Activated naive CD8-positive, alpha-beta T cell treated with anti-CD3 and anti-CD28 coated beads, Interleukin-2, amount 50 U/mL, for 24 hours (primary cell): Measurements from ENCODE around the gene CFAP20DC.
"Not testable (repeated sequence)": the region's sequence is repeated elsewhere in the genome, so short reads cannot be mapped to it uniquely, and the experiment has no call there.

Experiments used
- ATAC-seq: fragments of 150-1000 bp; cut with Tn5 transposase; one replicate; pipeline ENCODE4 v1.10.0; 2021
- DNase-seq: peaks from one replicate; pipeline ENCODE4 v3.0.0; 2021
- H3K27ac Mint-ChIP-seq: one replicate; pipeline ENCODE4 v1.8.0; 2021; ENCODE audit warnings: mild to moderate bottlenecking, mixed read lengths
- H3K27me3 Mint-ChIP-seq: one replicate; pipeline ENCODE4 v1.8.0; 2021; ENCODE audit warnings: mixed read lengths
- H3K36me3 Mint-ChIP-seq: one replicate; pipeline ENCODE4 v1.8.0; 2021; ENCODE audit warnings: low read depth, mixed read lengths
- H3K4me1 Mint-ChIP-seq: one replicate; pipeline ENCODE4 v1.8.0; 2021; ENCODE audit warnings: mixed read lengths
- H3K4me3 Mint-ChIP-seq: one replicate; pipeline ENCODE4 v1.8.0; 2021; ENCODE audit warnings: mild to moderate bottlenecking, moderate library complexity, mixed read lengths
- H3K9me3 Mint-ChIP-seq: one replicate; pipeline ENCODE4 v1.8.0; 2021; ENCODE audit warnings: mixed read lengths

Gene CFAP20DC

DNA sequence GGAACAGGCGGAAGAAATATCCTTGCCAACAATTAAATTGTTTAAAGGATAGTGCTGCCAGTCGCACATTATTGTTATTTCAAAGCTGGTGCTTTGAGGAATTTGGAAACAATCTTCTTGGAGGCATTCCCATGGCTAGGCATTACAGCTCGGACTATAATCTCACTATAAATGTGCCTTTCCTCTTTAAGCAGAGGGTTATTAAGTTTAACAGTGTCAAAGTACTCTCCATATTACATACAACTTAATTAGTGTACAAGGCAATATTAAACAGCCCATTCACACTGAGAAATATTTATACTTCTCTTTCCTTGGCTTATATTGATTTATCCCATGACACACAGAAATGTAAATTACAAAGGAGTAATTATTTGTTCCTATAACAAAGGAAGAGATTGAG, 329.3 kb downstream of the CFAP20DC start:
- ATAC-seq: no peak
- H3K9me3 Mint-ChIP-seq: no peaks in the 10 kb centered on the region
- no peak overlapping the region for H3K27ac Mint-ChIP-seq
- H3K4me1 Mint-ChIP-seq: no peaks in the 10 kb centered on the region
- no peaks in the 10 kb centered on the region for H3K27me3 Mint-ChIP-seq
- H3K4me3 Mint-ChIP-seq: no peak overlapping the region
- no peak for DNase-seq
- H3K36me3 Mint-ChIP-seq: no peaks in the 10 kb centered on the region

DNA sequence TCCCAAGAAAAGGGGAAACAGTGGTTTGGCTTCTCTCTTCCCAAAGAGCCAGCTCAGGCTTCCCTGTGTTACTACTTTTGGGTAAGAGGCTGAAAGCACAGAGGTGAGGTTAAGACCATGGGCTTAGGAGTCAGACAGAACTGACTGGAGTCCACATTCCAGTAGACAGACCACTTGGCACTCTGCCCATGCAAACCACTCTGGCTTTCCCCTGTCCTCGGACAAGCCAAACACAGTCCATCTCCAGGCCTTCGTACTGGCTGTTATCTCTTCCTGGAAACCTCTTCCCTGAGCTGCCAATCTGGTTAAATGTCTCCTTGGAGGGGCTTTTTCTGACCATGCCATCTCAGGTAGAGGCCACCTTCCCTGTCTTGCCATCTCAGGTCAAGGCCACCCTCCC, 330.1 kb downstream of the CFAP20DC start:
- H3K4me1 Mint-ChIP-seq: no peaks in the 10 kb centered on the region
- H3K4me3 Mint-ChIP-seq: no peak overlapping the region
- H3K9me3 Mint-ChIP-seq: no peaks in the 10 kb centered on the region
- ATAC-seq (no peak), DNase-seq (no peak)
- H3K27ac Mint-ChIP-seq: no peak overlapping the region
- no peaks in the 10 kb centered on the region for H3K27me3 Mint-ChIP-seq
- H3K36me3 Mint-ChIP-seq: no peaks in the 10 kb centered on the region

DNA sequence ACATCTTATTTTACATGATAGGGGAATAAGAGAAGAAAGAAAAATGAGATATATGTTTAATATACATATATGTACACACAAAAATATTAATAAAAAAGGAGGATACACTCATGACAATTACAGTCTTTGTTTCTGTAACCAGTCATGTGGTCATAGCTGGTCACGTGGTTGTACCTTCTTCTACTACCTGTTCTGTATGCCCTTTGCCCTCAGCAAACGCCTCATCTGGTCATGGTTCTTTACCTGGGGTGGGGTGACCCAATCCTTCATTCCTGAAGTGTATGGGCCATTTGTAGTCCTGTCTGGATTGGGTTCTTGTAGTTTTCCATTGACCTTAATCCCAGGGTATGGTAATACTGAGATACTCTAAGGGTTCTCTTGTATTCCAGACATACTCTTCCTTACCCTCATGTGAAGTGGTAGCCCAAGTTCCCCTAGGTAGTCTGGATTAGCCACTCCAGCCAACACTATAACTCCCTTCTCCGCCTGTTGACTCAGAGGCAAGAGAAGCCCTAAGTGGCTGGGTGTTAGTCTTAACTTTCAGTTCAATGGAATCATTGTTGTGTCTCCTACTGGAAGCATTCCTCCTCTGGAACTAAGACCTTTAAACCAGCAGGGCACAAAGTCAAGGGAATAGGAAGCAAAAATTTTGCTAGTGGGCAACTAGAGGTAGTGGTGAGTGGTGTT, 336.0 kb downstream of the CFAP20DC start:
- Mint-ChIP-seq H3K4me1 (no peaks in the 10 kb centered on the region), H3K4me3 (no peak overlapping the region), H3K9me3 (no peaks in the 10 kb centered on the region), H3K27ac (no peak overlapping the region), H3K27me3 (no peaks in the 10 kb centered on the region), H3K36me3 (no peaks in the 10 kb centered on the region)
- DNase-seq (no peak), ATAC-seq (no peak)

DNA sequence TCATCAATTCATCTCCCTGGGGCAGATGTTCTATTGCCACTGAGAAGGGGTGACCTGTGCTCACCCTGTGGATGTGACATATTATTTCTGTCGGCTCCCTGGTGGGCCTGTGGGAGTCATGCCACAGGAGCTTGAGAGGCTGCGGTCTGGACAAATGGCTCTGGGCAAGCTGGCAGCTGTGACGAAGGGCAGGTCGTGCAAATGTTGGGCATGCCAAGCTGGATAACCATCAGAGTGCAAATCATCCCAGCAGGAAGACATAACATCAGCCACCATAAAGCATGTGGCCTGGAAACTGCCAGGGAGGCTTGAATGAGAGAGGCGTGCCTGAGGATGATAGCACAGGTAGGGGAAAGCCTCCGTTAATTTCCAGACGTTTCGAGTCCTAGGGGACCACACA, 338.0 kb downstream of the CFAP20DC start:
- no peak for DNase-seq
- Mint-ChIP-seq H3K4me3 (no peak overlapping the region), H3K27me3 (no peaks in the 10 kb centered on the region), H3K4me1 (no peaks in the 10 kb centered on the region), H3K9me3 (no peaks in the 10 kb centered on the region), H3K27ac (no peak overlapping the region), H3K36me3 (no peaks in the 10 kb centered on the region)
- no peak for ATAC-seq

DNA sequence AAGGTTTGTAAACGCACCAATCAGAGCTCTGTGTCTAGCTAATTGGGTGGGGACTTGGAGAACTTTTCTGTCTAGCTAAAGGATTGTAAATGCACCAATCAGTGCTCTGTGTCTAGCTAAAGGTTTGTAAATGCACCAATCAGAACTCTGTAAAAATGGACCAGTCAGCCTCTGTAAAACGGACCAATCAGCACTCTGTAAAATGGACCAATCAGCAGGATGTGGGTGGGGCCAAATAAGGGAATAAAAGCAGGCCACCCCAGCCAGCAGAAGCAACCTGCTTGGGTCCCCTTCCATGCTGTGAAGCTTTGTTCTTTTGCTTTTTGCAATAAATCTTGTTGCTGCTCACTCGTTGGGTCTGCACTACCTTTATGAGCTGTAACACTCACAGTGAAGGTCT, 340.8 kb downstream of the CFAP20DC start:
- H3K36me3 Mint-ChIP-seq, H3K27ac Mint-ChIP-seq, ATAC-seq, H3K9me3 Mint-ChIP-seq, DNase-seq, H3K4me3 Mint-ChIP-seq, H3K4me1 Mint-ChIP-seq, H3K27me3 Mint-ChIP-seq: not testable (repeated sequence)

DNA sequence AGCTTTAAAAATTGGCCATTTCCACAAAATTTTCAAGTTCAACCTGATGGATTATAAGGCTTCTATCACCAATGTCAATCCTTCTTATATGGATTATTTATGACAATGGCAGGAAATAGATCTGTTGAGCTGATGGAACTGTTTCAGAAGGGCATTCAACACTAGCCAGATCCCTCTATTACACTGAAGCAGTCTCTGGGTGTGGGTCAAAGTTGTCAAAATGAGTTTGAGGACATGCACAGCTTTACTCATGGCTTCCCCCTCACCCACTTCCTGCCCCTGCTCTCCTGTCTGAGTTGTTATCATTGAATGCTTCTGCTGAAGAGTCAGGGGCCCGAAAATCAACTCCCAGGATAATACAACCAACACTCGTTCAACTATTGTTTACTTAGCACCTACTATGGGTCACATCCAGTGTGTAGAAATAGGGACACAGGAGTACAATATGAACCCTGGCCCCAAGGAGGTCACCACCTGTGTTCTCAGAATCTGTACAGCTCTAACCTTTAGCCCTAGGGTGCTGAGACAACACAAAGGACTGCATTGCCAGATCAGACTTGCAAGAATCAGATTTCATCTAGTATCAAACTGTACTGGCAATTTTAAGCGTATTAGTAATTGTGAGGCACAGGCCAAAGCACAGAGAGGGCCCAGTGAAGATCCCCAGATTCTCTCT, 341.6 kb downstream of the CFAP20DC start:
- ATAC-seq (no peak), DNase-seq (no peak)
- Mint-ChIP-seq H3K4me3 (no peak overlapping the region), H3K27me3 (no peaks in the 10 kb centered on the region), H3K4me1 (no peaks in the 10 kb centered on the region), H3K27ac (no peak overlapping the region), H3K9me3 (no peaks in the 10 kb centered on the region), H3K36me3 (no peaks in the 10 kb centered on the region)

DNA sequence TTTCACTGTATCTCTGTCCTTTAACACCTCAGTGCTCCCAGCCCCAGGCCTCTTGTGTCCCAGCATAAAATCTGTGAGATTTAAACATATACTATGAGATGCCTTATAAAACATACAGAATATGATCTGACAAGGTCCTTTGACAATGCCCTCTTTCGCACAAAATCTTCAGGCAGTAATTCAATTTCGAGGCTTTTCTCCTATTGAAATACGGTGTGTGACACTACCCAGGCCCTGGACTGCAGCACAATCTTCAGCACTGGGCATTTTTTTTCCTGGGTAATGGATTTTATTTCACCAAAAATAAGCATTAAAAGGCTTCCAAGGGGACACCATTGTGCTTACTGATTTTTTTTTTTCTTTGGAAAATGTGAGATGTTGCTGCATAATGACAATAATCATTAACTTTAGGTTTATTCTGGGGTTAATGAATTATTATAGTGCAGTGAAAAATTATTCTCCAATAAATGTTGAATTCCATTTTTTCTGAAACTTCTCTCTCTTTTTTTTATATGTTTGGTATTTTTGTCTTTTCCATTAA, 342.4 kb downstream of the CFAP20DC start:
- Mint-ChIP-seq H3K4me1 (no peaks in the 10 kb centered on the region), H3K9me3 (no peaks in the 10 kb centered on the region), H3K4me3 (no peak overlapping the region), H3K27me3 (no peaks in the 10 kb centered on the region), H3K27ac (no peak overlapping the region), H3K36me3 (no peaks in the 10 kb centered on the region)
- DNase-seq: no peak
- ATAC-seq: no peak

DNA sequence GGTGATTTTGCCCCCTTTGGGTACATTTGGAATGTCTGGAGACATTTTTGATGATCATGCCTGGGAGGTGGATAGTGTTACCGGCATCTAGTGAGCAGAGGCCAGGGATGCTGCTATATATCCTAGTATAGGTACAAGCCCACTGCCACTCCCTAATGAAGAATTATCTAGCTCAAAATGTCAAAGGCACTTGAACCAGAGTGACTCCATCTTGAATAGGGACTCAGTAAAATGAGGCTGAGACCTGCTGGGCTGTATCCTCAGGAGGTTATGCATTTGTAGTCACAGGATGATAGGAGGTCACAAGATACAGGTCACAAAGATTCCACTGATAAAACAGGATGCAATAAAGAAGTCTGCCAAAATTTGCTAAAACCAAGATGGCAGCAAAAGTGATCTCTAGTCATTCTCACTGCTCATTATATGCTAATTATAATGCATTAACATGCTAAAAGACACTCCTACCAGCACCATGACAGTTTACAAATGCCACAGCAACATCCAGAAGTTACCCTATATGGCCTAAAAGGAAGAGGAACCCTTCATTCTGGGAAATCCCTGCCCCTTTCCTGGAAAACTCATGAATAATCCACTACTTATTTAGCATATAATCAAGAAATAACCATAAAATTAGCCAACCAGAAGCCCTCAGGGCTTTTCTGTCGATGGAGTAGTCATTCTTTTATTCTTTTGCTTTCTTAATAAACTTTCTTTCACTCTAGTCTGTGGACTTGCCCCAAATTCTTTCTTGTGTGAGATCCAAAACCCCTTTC, 343.2 kb downstream of the CFAP20DC start:
- Mint-ChIP-seq H3K4me3 (no peak overlapping the region), H3K9me3 (no peaks in the 10 kb centered on the region), H3K36me3 (no peaks in the 10 kb centered on the region), H3K27ac (no peak overlapping the region), H3K27me3 (no peaks in the 10 kb centered on the region), H3K4me1 (no peaks in the 10 kb centered on the region)
- no peak for ATAC-seq
- DNase-seq: no peak

DNA sequence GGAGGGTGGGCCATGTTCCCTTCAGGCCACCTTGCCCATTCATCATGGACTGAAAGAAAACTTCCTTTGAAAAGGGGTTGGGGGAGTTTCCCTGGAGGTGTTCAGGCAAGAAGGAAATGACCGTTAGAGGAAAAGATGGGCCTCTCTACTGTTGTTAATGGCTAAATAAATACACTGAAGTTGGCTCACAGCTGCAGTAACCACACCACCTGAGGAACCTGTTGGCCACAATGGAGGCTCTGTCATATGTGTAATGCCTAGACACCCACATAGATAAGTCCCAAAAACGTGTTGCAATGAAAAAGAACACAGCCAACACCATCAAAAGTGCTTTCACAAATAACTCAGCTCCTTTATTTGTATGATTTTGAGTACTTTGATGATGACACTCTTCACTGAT, 345.1 kb downstream of the CFAP20DC start:
- Mint-ChIP-seq H3K27ac (no peak overlapping the region), H3K4me3 (no peak overlapping the region), H3K9me3 (no peaks in the 10 kb centered on the region), H3K4me1 (no peaks in the 10 kb centered on the region), H3K36me3 (no peaks in the 10 kb centered on the region), H3K27me3 (peaks cover 2% of the 10 kb centered on the region)
- ATAC-seq (no peak), DNase-seq (no peak)

DNA sequence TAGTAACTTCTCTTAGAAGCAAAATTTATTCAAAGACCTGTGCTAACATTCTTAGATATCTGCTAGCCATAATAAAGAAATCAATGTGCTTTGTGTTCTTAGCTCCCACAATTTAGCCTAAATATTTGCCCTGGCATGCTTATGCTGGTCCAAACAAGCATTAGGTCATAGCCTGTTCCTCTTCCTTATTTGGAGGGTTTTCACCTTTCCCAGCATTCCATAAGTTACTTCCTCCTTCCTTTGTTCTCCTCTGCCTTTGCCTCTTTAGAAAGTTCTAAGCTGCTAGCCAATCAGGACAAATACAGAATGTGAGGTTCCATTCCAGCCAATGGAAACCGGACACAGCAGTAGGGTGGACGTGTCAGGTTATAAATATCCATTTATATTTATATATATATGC, 345.5 kb downstream of the CFAP20DC start:
- H3K36me3 Mint-ChIP-seq: not testable (repeated sequence)

DNA sequence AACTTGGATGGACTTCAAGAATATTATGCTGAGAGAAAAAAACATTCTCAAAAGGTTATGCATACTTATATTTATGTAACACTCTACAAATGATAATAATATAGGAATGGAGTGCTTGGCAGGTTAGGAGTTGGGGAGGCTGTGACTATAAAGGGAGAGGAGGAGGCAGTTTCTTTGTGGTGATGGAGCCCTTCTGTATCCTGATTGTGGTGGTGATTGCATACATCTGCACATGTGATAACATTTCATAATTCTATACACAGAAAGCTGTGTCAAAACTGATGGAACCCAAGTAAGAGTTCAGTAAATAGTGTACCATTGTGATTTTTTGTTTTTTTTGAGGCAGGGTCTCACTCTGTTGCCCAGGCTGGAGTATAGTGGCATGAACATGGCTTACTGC, 351.6 kb downstream of the CFAP20DC start:
- DNase-seq: no peak
- H3K4me3 Mint-ChIP-seq: no peak overlapping the region
- H3K27me3 Mint-ChIP-seq: peaks cover 2% of the 10 kb centered on the region
- H3K9me3 Mint-ChIP-seq: peaks cover 6% of the 10 kb centered on the region
- no peaks in the 10 kb centered on the region for H3K4me1 Mint-ChIP-seq
- no peak overlapping the region for H3K27ac Mint-ChIP-seq
- no peaks in the 10 kb centered on the region for H3K36me3 Mint-ChIP-seq
- ATAC-seq: no peak

More for the DNA sequence above, 345.5 kb downstream of the CFAP20DC start:
- ATAC-seq, H3K9me3 Mint-ChIP-seq, H3K4me1 Mint-ChIP-seq, H3K27ac Mint-ChIP-seq, H3K4me3 Mint-ChIP-seq, H3K27me3 Mint-ChIP-seq, DNase-seq: not testable (repeated sequence)

DNA sequence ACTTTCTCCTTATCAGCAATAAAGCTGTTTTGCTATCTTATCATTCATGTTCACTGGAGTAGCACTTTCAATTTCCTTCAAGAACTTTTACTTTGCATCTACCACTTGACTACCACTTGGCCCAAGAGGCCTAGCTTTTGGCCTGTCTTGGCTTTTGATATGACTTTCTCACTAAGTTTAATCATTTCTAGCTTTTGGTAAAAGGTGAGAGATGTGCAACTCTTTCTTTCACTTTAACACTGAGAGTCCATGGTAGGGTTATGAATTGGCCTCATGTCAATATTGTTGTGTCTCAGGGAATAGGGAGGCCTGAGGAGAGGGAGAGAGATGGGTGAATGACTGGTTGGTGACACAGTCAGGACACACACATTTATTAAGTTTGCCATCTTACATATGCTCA, 352.3 kb downstream of the CFAP20DC start:
- no peaks in the 10 kb centered on the region for H3K36me3 Mint-ChIP-seq
- DNase-seq (no peak), ATAC-seq (no peak)
- H3K27me3 Mint-ChIP-seq: peaks cover 2% of the 10 kb centered on the region
- peaks cover 7% of the 10 kb centered on the region for H3K9me3 Mint-ChIP-seq
- no peaks in the 10 kb centered on the region for H3K4me1 Mint-ChIP-seq
- no peak overlapping the region for H3K4me3 Mint-ChIP-seq
- H3K27ac Mint-ChIP-seq: no peak overlapping the region

DNA sequence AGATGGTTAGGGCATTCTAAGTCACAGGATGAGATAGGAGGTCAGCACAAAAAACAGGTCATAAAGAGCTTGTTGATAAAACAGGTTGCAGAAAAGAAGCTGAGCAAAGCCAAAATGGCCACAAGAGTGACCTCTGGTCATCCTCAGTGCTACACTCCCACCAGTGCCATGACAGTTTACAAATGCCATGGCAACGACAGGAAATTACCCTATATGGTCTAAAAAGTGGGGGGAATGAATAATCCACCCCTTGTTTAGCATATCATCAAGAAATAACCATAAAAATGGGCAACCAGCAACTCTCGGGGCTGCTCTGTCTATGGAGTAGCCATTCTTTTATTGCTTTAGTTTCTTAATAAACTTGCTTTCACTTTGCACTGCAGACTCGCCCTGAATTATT, 353.0 kb downstream of the CFAP20DC start:
- H3K4me1 Mint-ChIP-seq, DNase-seq, H3K36me3 Mint-ChIP-seq, ATAC-seq, H3K27me3 Mint-ChIP-seq, H3K27ac Mint-ChIP-seq, H3K4me3 Mint-ChIP-seq: not testable (repeated sequence)
- H3K9me3 Mint-ChIP-seq: peaks cover 12% of the 10 kb centered on the region

DNA sequence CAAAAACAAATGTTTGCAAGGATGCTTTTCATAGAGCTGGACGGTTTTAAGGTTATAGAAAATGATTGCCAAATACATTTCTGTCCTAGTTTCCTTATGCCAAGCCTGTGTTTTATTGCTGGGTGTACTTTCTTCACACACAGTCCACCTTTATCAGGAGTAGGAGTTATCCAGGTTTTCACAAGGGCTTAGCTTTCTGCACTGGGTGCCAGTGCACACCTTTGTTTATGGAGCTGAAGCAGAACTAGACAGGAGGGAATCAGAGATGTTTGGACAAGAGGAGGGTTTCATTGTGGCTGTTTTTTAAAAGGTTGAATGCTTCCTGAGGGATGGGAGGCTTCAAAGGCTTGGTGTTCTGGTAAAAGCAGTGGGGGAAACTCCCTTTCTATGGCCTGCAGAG, 353.7 kb downstream of the CFAP20DC start:
- no peaks in the 10 kb centered on the region for H3K36me3 Mint-ChIP-seq
- H3K4me1 Mint-ChIP-seq: no peaks in the 10 kb centered on the region
- DNase-seq (no peak), ATAC-seq (no peak)
- no peaks in the 10 kb centered on the region for H3K27me3 Mint-ChIP-seq
- H3K9me3 Mint-ChIP-seq: peaks cover 18% of the 10 kb centered on the region
- no peak overlapping the region for H3K4me3 Mint-ChIP-seq
- H3K27ac Mint-ChIP-seq: no peak overlapping the region

DNA sequence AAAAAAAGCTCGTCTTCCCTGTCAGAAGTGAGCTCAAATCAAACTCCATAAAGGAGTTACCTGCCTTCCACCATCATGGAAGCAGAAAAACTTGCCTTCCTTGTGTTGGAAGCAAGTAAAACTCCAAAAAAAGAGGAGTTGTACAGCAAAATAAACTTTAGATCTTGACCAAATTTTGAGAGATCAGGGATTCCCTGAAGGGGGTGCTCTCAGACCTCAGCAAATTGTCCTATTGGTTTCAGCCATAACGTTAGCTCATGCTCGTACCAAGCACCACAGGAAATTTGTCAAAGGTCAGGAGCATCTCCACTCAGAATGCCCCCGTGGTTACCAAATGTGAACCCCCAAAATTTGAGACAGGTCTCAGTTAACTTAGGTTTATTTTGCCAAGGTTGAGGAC, 354.5 kb downstream of the CFAP20DC start:
- H3K36me3 Mint-ChIP-seq, ATAC-seq, H3K4me1 Mint-ChIP-seq, H3K27me3 Mint-ChIP-seq, H3K4me3 Mint-ChIP-seq, H3K27ac Mint-ChIP-seq, DNase-seq: not testable (repeated sequence)
- peaks cover 18% of the 10 kb centered on the region for H3K9me3 Mint-ChIP-seq
